HG02852 (cell line): ENCODE measurements around the gene ACIN1.

Experiments
- ATAC-seq: cut with Tn5 transposase; IDR thresholded peaks from one replicate; pipeline ENCODE4 v1.9.1; 2021; ENCODE audit warnings: mild to moderate bottlenecking, moderate library complexity; ENCODE audit not compliant: unreplicated experiment

ACIN1 gene

DNA sequence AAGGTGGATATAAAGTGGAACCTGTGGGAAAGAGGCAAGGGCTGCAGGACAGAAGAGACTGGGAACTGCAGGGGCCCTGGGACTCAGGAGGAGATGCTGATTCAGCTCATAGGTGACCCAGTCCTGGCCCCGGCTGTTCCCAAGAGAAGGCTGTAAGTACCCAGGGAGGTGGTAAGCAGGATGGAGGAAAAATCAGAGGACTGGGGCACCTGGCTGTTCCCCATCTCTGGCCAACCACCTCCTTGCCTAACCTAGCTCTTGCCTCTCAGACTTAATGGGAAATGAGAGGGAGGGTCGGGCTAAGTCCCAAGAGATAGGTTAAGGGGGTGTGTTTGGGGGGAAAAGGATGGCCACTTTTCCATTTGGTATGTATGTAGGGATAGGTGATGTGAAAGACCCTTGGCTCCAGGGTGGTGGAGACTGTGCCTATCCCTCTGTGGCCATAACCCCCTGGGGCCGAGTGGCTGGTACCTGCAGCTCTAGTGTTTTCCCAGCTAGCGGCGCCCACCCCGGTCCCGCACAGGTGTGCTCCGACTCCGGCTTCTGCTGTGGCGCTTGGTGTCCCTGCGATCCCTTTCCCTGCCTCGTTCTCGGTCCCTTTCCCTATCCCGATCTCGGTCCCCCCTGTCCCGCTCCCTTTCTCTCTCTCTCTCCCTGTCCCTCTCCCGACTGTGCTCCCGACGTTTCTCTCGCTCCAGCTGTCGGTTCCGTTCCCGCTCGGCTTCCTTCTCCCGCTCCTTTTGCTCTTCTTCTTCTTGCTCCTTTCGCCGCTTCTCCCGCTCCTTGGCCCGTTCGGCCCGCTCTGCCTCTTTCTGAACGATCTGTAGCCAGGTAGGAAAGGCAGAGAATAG is 36.1 kb downstream of the ACIN1 start:
- ATAC-seq, result no peak

DNA sequence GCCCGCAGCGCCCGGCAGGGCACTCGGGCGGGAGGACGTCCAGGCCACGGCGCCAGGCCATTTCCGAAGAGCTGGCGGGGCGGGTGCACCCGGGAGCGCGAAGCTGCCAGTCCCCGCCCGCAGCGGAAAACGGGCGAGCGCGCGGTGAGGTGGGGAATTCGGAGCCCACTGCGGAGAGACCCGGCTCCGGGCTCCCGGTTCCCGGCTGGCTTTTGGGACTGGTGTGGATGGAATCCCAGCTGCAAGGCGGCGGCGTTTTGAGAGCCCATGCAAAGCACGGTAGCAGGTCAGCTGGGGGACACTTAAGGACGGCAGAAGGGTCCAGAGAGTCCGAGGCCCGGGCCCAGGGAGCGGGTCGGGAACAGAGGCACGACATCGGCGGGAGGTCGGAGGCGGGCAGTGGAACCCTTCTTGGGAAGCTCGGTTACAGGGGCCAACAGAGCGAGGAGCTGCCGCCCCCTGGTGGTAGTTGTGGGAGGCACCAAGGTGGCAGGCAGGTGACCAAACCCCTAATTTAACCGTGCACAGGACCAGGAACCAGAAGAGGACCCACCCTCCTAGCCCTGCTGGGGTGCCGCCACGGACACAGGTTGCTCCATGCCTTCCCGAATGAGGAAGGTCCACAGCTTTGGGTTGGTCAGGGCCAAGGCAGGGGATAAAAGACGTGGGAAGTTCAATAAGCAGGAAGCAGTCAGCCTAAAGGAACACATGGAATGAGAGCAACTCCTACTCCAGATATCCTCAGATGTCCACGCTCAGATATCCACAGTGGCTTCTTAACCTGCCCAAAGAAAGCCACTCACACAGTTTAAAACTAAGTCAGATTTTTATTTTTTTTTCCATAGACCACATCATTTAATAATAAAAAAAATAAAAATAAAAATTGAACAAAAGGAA is 36.9 kb downstream of the ACIN1 start:
- ATAC-seq, result peak; percentile 53

DNA sequence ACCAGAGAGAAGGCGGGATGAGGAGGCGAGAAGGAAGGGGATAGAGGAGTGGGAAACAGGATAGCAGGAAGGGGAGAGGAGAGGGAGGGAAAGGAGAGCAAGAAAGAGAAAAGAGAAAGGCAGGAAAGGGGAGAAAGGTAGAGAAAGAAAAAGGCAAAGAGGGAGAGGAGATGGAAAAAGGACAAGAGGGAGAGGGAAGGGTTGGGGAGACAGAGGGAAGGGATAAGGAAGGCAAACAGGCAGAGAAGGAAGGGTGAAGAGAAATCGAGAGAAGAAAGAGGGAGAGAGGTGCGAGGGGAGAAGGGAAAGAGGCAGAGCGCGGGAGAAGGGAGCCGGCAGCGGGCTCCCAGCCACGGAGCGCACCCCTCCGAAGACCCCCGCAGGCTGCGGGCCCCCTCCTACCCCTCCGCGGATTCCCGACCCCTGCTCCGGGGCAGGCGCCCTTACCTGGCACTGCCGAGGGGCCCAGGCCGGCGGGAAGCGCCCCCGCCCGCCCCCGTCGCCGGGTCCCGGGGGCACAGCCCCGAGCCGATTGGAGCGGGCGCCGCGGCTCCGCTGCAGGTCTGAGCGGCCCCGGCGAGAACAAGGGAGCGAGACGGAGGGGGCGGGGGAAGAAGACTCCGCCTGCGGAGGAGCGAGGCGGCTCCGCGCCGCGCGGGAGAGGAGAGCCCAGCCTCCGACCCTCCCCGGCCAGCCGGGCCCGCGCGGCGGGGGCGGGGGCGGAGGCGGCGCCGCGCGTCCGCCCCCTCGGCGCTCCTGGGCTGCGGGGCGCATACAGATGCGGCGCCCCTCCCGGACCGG is 37.8 kb downstream of the ACIN1 start, which contains the start of gene CDH24:
Gene CDH24, minus strand, starts transcription at position 565 of the 801 bp plus-strand sequence. CDS start 1,787 bp downstream, outside the sequence.
- peak; percentile 59 for ATAC-seq

DNA sequence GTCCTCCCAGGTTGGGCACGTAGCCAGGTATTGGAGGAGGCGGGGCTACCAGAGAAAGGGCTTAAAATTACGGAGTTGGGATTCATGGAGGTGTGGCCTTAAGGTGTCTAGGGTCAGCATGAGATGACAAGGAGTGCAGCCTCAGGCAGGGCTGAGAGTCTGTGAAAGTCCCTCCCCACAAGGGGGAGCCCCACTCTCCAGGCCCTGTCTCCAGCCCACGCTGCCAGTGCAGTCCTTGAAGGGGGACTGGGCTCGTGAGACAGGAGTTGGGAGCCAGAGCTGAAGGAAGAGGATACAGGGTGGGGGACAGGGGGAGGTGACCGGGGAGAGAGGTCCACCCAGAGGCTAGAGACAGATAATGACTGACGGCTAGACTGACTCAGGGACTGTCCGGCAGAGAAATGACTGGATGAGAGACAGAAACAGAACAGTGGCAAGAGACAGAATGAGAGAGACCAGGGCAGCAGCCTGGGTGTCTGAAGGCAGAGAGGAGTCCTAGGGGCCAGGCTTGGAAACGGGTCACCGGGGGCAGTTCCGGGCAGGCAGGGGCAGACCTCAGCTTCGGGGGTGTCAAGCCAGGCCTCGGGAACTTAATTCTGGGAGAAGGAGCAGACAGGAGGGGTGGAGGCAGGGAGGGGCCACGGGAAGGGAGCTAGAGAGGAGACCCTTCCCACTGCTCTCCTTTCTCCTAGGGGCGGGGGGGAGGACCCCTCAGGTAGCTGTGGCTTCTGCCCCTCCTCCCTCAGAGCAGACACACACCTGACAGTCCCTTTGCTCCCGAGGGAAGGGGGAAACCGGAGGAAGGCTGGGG is 38.6 kb downstream of the ACIN1 start:
- peak; percentile 56 for ATAC-seq

DNA sequence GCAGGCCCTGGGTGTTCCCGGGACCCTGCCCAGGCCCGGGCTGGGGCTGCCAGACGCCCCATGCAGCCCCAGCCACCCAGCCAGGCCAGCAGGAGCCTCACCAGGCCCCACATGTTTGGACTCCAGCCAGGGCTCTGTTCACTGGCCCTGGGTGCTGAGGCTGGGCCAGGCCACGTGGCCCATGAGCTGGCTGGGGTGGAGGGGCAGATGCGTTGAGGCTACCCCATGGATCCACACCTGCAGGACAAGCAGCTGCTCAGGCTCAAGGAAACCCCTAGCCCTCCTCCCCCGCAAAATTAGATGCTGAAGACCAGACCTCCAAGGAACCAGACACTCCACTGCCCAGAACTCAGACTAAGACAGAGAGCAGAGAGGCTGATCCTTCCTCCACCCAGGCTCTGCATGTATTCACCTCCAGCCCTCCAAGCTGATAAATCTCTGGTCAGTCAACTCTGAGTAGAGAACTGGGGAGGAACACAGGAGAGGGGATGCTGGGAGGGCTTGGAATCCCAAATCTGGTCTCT is 39.3 kb downstream of the ACIN1 start:
- no peak for ATAC-seq

DNA sequence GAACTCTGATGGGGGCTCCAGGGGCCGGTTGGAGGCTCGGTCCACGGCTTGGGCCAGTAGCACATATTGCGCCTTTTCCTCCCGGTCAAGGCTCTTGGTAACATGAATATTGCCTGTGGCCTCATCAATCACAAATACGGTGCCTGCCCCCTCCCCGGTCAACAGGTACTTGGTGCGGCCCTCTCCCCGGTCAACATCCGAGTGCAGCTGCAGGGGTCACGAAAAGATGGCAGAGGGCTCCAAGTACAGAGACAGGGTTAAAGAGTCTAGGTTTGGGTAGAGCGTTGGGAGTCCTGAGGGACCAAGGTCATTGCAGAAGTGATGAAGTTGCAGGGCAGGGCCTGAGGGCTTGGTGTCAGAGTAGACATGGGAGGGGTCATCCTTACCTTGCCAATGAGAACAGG is 39.8 kb downstream of the ACIN1 start:
- no peak for ATAC-seq

DNA sequence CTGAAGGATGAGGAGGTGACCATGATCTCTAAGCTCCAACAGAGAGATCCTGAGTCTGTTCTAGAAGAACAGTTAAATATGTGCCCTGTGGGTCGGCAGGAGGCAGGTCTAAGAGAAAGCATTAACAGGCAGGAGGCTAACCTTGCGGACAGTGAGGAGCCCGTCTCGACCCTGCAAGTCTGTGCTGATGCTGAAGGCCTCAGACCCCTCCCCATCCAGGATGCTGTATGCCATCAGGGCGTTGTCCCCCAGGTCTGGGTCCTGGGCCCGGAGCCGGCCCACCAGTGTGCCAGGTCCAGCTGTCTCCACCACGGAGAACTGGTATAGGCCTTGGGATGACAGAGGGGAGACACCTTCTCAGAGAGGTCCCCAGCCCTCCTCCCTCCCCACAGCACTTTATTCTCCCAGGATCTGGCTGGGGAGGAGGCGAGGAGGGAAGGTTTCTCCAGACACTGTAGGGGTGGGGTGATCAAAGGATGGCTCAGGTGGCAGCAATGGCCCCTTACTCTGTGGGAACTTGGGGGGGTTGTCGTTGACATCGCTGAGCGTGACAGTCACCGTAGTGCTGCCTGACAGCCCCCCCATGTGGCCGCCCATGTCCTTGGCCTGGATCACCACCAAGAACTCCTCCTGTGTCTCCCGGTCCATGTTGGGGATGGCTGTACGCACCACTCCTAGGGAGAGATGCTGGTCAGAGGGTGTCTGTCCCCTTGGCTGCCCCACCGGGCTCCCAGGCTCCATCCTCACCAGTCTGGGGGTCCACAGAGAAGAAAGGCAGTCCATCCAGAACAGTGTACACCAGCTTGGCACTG is 40.7 kb downstream of the ACIN1 start:
- ATAC-seq, result no peak

DNA sequence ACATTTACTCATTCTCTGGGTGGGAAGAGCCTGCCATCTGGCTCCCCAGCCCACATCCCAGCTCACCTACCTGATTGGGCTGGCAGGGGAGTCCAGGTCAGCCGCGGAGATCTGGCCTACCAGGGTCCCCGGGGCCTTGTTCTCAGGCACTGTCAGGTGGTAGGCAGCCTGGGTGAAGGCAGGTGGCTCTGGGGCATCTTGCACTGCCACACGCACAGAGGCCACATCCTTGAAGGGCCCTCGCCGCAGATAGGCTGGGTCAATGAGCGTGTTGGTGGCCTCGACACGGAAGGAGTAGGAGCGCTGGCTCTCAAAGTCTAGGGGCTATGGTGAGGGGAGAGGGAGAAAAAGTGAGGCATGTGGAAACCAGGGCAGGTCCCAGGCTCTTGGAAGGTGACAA is 41.5 kb downstream of the ACIN1 start:
- ATAC-seq, result no peak

DNA sequence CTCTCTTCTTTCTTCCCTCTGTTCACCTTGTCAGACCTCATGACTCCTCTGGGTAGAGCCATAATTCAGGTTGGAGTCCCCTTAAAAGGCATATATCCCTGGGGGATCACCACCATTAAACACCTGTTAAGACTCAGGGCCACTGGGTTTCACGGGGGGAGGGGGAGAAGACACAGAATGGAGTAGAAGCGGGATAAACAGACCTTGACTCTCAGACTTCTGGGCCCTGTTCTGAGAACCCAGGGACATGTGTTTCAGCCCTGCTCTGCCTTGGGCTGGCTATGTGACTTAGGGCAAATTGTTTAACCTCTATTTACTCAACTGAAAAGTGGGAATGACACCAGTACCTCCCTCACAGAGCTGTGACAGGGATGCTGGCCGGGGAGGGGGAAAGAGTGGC is 42.3 kb downstream of the ACIN1 start:
- no peak for ATAC-seq

DNA sequence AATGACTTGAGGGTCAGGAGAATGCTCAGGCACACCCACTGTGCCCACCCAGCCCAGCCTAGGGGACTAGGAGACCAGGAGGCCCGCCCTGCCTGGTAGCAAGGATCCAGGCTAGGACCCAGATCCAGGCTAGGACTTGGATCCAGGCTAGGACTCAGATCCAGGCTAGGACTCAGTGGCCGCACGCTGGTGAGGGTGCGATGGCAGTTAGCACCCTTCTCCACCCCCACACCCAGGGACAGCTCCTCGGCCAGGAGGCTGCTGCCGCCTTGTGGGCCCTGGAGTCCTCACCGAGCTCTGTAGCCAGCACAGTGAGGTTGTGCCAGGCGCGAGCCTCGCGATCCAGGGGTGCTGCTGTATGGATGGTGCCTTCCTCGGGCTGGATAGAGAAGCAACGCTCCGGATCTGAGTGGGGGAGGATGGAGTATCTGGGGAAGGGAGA is 42.7 kb downstream of the ACIN1 start:
- ATAC-seq, result no peak

DNA sequence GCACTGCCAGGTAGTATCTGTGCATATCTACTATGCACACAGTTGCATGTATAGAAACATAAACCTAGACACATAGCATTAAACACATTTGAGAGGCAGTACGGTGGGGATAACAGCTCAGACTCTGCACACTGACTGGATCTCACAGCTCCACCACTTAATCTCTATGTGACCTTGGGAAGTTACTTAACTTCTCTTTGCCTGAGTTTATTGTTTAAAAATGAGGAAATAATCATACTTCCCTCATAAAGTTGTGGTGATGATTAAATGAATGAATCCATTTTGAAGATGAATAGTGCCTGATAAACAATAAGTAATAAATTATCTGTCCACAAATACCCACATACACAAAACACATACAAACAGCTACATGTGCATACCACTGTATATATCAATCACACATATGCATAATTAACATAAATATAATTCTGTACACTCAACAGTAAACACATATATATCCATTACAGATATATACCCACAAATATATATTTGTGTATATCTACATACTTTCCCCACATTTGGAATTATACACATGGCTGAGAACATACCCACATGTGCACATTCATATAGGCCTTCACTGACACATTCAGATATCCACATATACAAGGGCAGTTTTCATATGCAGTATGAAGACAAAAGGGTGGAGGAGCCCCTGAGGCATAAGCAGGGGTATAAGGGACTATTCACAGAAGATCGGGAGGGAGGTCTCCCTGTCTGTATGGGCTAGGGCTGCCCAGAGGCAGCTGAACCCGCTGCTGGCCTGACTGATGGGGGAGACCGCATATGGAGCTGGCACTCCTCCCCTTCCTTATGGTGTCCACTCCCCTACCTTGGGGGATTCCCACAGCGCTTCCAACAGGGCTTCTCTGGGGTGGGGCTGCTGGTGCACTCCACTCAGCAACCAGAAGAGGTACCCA is 43.5 kb downstream of the ACIN1 start:
- no peak for ATAC-seq

DNA sequence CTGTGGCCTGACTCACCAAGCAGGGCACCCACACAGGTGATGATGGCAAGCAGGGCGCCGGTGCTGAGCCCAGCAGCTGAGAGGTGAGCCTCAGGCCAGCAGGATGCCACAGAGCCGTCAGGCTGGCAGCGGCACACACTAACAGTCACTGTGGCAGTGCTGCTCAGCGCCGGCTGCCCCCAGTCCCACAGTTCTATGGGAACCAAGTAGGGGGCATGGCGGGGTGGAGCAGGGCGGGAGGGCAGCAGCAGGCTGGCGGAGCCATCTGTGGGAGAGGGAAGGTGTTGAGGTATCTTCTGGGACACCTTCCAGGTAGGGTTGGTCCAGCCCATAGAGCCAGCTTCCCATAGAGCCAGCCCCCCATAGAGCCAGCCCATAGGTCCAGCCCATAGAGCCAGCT is 45.9 kb downstream of the ACIN1 start:
- no peak for ATAC-seq

DNA sequence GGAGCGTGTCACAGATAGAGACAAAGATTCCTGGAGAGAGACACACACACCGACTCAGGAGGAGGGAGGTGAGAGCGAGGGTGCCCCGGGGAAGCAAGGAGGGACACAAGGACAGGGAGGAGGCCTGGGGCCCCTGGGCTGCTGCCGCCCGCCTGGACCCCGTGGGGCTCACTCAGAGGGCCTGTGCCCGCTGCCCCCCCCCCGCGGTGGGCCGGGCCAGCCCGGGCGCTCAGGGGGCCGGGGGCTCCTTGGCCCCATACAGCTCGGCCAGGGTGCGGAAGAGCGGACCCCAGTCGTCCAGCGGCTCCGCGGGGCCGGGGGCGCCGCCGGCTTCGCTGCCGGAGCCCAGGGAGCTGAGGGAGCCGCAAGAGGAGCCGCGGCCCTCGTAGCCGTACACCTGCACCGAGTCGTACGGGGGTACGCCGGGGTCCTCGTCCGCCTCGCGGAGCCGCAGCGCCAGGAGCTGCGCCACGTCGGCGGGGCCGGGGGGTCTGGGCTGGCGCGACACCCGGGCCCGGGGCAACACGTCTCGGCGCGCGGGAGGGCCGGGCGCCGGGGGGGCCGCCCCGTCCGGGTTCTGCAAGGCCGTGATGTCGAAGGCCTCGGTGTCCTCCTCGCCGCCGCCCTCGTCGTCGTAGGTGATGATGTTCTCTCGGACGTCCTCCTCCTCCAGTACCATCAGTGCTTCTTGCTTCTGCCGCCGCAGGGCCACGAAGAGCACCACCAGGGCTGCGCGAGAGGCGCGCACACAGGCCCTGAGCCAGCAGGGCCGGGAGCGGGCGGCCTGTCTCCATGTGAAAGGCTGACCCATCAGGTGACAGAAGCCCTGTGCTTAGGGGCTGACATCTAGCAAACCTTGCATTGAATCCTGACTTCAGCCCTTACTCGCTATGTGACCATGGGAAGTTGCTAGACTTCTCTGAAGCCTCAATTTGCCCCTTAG is 46.9 kb downstream of the ACIN1 start:
- ATAC-seq, result no peak

DNA sequence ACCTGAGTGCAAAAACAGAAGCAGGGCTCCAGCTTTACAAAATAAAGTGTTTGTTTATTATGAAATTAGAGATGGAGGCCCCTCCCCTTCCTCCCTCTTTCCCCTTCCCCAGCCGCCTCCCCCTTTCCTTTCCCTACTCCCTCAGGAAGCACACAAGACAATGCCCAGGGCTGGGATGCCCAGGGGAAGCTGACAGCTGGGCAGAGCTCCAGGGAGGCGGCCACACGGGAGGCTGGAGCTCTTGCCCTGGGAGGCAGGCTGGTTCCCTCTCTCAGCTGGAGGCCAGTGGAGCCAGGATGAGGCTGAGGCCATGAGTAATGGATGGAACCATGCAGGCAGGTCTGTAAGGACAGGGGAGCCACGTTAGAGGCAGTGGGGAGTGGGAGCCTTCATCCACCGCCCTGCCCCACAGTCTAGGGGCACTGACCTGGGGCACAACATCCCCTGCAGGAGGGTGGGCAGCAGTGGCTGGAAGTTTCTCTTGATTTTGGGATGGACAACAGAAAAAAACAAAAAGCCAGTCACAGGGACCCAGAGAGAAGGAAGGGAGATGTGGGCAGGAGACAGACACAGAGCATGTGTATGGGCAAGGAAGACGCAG is 47.8 kb downstream of the ACIN1 start:
- ATAC-seq, result no peak

DNA sequence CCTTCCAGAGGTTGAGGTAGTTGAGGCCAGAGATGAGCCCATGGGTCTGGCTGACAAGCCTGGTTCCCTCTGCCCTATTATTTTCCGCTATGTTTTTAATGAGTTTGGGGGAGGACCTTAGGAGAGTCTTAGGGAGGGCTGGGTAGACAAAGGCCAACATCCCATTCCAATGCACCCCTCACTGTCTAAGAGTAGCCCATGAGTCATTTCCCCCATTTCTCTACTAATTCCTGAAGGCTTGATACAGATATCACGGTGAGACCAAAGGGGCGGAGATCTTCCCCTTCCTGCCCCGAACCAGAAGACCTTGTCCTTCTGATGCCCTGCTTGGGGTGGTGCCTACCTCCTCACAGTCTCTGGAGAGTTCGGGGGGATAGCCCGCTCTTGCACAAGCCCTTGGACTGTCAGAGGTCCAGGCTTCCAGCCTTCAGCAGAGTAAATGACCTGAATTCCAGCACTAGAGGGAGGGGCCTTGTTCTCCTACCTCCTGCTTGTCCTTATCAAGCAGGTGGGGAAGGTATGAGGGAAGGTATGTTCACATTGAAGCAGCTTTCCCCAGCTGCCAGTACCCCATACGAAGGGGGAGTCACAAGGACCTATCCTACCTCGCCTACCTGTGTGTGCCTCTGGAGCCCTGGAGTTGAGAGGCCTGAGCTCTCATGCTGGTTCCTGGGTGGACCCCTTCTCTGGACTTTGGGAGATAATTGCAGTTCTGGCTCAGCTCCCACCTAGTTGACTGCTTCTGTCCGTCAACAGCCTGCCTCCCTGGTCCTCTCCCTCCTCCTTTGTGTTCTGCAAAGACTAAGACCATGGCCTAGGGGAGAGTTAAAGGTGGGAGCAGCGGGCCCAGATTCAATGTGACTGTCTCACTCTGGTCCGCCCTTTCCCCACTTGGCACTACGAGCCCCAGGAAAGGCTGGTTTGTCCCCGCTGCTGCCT is 49.2 kb downstream of the ACIN1 start:
- ATAC-seq, result no peak
